COR-L47 (cell line): ENCODE results near the gene PLVAP.

ENCODE experiments used
- DNase-seq: peaks from one replicate; lab custom pipeline; 2025; lab: John Stamatoyannopoulos, UW

Gene PLVAP

GRCh38 chr19:17321655-17322489 lies 55.3 kb downstream of the PLVAP start:
- no peak for DNase-seq

- DNase-seq, result no peak
Observed at GRCh38 chr19:17320435-17320834, 56.7 kb downstream of the PLVAP start.

GRCh38 chr19:17319473-17320238 lies 57.5 kb downstream of the PLVAP start:
- DNase-seq, result no peak

- DNase-seq, result no peak
Observed at GRCh38 chr19:17318966-17319365, 58.2 kb downstream of the PLVAP start.

GRCh38 chr19:17314007-17314593 lies 63.0 kb downstream of the PLVAP start:
- DNase-seq, result no peak

GRCh38 chr19:17312189-17313113 lies 64.7 kb downstream of the PLVAP start:
- DNase-seq, result no peak

GRCh38 chr19:17311455-17312188 lies 65.5 kb downstream of the PLVAP start:
- no peak for DNase-seq

GRCh38 chr19:17309965-17310461 lies 67.1 kb downstream of the PLVAP start:
- no peak for DNase-seq

GRCh38 chr19:17309198-17309964 lies 67.8 kb downstream of the PLVAP start, which contains the start of gene DDA1:
DDA1 (plus strand) TSS chr19:17309563; CDS start chr19:17309655, 92 bp downstream.
- DNase-seq, result peak; percentile 100

- no peak for DNase-seq
Observed at GRCh38 chr19:17307876-17308377, 69.2 kb downstream of the PLVAP start.

GRCh38 chr19:17306285-17306714 lies 70.8 kb downstream of the PLVAP start:
- no peak for DNase-seq

GRCh38 chr19:17305517-17306284 lies 71.4 kb downstream of the PLVAP start, which contains the start of gene MRPL34:
MRPL34 (plus strand) TSS chr19:17305872; CDS start chr19:17305893, 21 bp downstream.
- peak; percentile 99 for DNase-seq

- no peak for DNase-seq
Observed at GRCh38 chr19:17305216-17305516, 72.0 kb downstream of the PLVAP start.

GRCh38 chr19:17304386-17305215 lies 72.5 kb downstream of the PLVAP start:
- no peak for DNase-seq

GRCh38 chr19:17303940-17304267 lies 73.2 kb downstream of the PLVAP start:
- no peak for DNase-seq

GRCh38 chr19:17303167-17303939 lies 73.8 kb downstream of the PLVAP start, which contains the start of gene ABHD8:
ABHD8 (minus strand) TSS chr19:17303425; CDS start chr19:17301616, 1,809 bp downstream.
- DNase-seq, result peak; percentile 92
